HG02884 (cell line): ENCODE data around the gene VAV1.
"Not testable (repeated sequence)": the region's sequence is repeated elsewhere in the genome, so short reads cannot be mapped to it uniquely, and the experiment has no call there.

Source experiments
- ATAC-seq: cut with Tn5 transposase; IDR thresholded peaks from one replicate; pipeline ENCODE4 v1.9.1; 2021; ENCODE audit warnings: mild to moderate bottlenecking, moderate library complexity; ENCODE audit not compliant: unreplicated experiment

The VAV1 gene

DNA sequence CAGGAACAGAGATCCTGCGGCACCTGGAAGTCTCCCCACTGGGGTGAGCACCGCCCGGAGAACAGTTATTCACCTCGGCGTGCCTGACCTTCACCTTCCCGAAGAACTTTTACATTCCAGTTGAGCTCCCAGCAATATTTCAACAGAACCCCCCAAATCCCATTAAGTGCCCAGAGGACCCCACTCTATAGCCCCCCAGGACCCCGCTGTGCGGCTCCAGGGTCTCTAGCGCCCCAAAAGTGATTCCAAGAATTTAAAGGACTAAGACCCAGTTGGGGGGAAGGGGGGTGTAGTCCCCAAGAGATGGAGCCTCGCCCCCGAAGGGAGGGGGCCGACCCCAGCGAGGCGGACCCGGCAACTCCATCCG lies 35.6 kb upstream of the VAV1 start:
- no peak for ATAC-seq

GRCh38 chr19:6737284-6737872 lies 35.1 kb upstream of the VAV1 start, which contains the start of gene GPR108:
Gene GPR108, minus strand, starts transcription at chr19:6737580. Its CDS starts 4 bp downstream, at chr19:6737576.
- peak; percentile 54 for ATAC-seq

- no peak for ATAC-seq
Measured at GRCh38 chr19:6737873-6738786, 34.4 kb upstream of the VAV1 start.

GRCh38 chr19:6738787-6739389 lies 33.6 kb upstream of the VAV1 start:
- ATAC-seq, result no peak

- no peak for ATAC-seq
Measured at GRCh38 chr19:6739390-6739882, 33.1 kb upstream of the VAV1 start, which contains the start of gene TRIP10. Gene TRIP10, plus strand, starts transcription at chr19:6739680. Its CDS starts 82 bp downstream, at chr19:6739762.

- ATAC-seq, result no peak
Measured at GRCh38 chr19:6739883-6740588, 32.5 kb upstream of the VAV1 start.

DNA sequence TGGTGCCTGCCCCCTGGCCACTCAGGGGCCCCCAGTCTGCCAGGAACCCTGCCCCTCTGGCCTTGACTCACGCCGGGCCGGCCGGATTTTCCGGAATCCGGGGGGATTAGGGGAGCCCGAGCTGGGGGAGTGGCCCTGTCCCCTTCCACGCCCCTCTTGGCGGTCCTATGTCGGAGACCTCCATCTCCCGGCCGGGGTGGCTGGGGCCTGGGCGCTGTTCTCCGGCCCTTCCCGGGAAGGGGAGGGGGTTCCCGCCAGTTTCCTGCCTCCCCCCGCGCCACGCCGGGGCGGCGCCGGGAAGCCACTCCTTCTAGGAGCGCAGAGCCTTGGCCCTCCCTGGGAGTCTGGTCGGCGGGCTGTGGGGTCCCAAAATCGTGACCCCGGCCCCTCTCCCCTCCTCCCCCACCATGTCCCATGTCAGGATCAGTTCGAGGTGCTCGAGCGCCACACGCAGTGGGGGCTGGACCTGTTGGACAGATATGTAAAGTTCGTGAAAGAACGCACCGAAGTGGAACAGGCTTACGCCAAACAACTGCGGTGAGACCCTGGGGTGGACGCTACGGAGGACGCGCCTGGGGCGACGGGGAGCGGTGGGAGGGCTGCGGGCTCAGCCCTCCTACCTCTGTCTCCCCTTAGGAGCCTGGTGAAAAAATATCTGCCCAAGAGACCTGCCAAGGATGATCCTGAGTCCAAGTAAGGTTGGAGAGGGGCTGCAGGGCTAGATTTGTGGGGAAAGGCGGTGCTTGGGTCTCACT lies 31.7 kb upstream of the VAV1 start:
- ATAC-seq, result no peak

GRCh38 chr19:6743066-6743465 lies 29.4 kb upstream of the VAV1 start:
- no peak for ATAC-seq

DNA sequence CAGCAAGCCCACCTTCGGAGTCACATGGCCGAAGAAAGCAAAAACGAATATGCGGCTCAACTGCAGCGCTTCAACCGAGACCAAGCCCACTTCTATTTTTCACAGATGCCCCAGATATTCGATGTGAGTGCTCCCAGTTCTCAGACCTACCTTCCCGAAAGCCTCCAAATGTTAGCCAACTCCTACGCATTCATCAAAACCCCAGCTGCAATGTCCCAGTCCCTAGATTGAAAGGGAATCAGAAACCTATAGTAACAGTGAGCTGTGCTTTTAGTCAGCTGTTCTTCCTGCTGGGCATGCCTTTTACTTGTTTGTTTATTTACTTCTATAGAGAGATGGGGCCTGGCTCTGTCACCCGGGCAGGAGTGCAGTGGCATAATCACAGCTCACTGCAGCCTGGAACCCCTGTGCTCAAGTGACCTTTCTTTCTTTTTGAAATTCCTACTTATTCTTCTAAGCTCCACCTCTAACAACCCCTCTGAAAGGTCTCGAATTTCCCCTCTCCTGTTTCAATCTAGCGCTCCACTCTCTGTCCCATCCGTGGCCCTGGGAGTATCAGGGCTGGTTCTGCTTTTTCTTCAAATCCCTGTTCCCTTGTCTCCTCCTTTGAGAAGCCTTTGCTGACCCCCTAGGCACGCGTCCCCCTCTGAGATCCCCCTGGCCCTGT lies 28.7 kb upstream of the VAV1 start:
- ATAC-seq, result no peak

DNA sequence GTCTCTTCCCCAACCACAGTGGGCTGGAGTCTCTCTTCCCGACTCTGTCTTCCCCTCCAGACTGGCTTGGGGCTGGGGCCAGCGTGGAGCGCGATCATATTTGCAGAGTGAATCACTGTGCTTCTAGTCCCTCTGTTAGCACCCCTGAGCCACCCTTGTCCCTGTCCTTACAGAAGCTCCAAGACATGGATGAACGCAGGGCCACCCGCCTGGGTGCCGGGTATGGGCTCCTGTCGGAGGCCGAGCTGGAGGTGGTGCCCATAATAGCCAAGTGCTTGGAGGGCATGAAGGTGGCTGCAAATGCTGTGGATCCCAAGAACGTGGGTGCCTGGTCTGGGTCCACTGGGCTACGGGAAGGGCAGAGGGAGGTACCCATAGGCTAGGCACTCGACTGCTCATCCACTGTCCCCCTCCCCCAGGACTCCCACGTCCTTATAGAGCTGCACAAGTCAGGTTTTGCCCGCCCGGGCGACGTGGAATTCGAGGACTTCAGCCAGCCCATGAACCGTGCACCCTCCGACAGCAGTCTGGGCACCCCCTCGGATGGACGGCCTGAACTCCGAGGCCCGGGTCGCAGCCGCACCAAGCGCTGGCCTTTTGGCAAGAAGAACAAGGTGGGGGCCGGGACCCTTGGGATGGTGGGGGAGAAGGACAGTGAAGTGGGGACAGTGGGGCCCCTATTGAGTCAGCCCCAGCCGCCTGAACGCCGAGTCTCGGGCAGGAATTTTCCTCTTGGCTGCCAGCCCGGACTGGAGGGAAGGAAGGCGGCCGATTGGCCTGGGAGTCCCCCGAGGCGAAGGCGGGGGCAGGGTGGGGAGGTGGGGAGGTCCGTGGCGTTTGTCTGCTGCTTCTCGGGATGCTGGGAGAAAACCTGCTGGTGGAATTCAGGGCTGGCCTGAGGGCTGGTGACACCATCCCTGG lies 27.9 kb upstream of the VAV1 start:
- no peak for ATAC-seq

DNA sequence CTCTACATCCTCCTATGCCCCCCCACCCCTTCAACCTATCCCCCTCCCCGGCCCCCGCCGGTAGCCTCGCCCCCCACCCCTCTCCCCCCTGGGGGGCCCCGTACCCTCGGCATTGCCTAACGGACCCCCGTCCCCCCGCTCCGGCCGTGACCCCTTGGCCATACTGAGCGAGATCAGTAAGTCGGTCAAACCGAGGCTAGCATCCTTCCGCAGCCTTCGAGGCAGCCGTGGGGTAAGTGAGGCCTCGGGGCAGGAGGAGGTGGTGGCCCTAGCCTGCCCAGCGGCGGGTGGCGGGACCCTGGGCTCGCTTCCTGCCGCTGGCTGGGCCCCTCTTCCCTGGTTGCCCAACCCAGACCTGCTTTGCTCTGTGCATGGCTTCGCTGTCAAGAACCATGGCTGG lies 26.5 kb upstream of the VAV1 start:
- no peak for ATAC-seq

GRCh38 chr19:6748543-6748942 lies 24.0 kb upstream of the VAV1 start:
- not testable (repeated sequence) for ATAC-seq

DNA sequence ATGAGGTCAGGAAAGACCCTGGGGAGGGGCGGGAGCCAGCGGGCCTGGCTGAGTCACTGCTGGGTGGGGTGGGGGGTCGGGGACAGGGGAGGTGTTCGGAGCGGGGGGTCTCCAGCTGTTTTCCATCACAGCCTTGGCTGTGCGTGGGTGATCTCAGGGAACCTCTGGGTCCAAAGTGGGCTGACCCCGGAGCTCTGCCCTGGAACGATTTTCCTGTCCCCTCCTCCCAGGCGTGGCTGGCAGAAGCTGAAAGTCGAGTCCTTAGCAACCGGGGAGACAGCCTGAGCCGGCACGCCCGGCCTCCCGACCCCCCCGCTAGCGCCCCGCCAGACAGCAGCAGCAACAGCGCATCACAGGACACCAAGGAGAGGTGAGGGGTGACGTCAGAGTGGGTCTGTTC lies 22.4 kb upstream of the VAV1 start:
- no peak for ATAC-seq

GRCh38 chr19:6751189-6751588 lies 21.3 kb upstream of the VAV1 start:
- ATAC-seq, result no peak

GRCh38 chr19:6752256-6753177 lies 20.0 kb upstream of the VAV1 start:
- ATAC-seq, result no peak

DNA sequence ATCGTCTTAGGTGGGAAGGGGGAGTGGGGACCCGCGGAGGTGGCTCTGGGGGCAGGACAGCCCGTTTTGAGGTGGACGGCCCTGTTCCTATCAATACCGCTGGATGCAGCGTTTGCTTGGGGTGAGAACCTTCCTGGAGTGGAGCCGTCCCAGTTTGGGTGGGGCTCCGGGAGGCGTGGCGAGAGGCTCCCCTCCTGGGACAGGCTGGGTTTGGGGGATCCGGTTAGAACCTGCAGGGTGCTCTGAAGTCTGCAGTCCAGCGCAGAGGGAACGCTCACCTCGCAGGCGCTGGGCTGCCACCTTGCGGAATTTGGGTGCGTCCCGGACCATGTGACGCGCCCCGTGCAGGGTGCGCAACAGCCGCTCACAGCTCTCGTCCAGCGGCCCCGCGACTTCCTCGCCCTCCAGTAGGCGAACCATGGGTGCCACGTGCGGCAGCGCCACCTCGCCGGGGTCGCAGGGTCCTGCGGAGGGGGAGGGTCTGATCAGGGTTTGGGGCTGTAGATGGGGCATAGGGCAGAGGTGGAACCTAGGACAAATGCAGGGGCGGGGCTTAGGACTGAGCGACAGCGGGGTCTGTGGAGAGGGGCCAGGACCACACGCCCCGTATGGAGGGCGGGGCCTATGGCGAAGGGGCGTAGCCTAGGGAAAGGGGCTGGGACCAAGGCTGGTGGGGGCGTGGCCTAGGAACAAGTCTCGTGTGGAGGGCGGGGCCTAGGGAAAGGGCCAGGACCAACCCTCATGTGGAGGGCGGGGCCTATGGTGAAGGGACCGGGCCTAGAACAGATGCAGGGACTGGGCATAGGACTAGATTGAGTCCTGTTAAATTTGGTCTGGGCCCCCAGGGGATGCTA lies 19.1 kb upstream of the VAV1 start:
- ATAC-seq, result peak; percentile 65

- no peak for ATAC-seq
Measured at GRCh38 chr19:6754136-6754535, 18.4 kb upstream of the VAV1 start.
